GM12892 (cell line): ENCODE measurements around the gene IDI2. TPM values are rescaled to one million over a fixed set of nuclear protein-coding genes. Genes with fewer than 3 reads are reported as not detected.
"Not testable (repeated sequence)": the region's sequence is repeated elsewhere in the genome, so short reads cannot be mapped to it uniquely, and the experiment has no call there.

Experiments used
- DNase-seq: peaks from one replicate; pipeline ENCODE4 v3.0.0; 2011; ENCODE audit not compliant: insufficient read length
- FAIRE-seq: peaks from 2 replicates; lab custom pipeline; 2011; peaks lifted over from hg19 to GRCh38; lab: Jason Lieb, UNC
- POLR2A ChIP-seq: IDR thresholded peaks from 2 replicates; pipeline ENCODE4 v1.6.1; 2011; ENCODE audit warnings: low read depth, low read length, control low read depth
- POLR2AphosphoS5 ChIP-seq: IDR thresholded peaks from 2 replicates; pipeline ENCODE4 v1.6.1; 2011; ENCODE audit warnings: low read depth, low read length, control low read depth
- TAF1 ChIP-seq: IDR thresholded peaks from 2 replicates; pipeline ENCODE4 v1.6.1; 2011; ENCODE audit warnings: low read depth, mild to moderate bottlenecking, control low read depth, low read length, borderline replicate concordance
- polyA plus RNA-seq: library from polyadenylated mRNA; unstranded; fragments of >200 nt; gene quantifications from one replicate; pipeline ENCODE4 v1.2.1, GENCODE V29; 2012; ENCODE audit warnings: missing spikeins, inconsistent platforms; ENCODE audit not compliant: missing spikeins

The IDI2 gene
- polyA plus RNA-seq: not detected

DNA sequence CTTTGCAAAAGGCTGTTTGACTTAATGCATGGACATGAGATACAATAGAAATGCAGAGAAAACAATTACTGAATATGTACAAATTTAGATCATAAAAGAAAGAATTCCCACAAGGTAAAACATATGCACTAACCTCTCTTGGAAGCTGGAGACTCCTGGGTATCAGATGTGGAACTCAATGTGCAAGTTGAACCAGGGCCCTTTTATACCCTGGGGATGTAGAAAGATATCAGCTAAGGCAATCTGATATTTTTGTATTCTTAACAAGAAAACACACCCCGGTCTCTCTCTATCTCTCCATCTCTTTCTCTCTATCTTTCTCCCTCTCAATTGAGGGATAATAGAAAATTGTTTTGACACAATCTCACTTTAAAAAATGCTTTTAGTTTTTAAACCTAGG is at the start of gene IDI2:
IDI2 (minus strand) TSS at position 177 of the 400 bp plus-strand sequence. CDS start 1,136 bp downstream, outside the sequence.
- TF ChIP-seq POLR2AphosphoS5 (no peak), TAF1 (no peak), POLR2A (no peak)
- DNase-seq: no peak
- no peak for FAIRE-seq

DNA sequence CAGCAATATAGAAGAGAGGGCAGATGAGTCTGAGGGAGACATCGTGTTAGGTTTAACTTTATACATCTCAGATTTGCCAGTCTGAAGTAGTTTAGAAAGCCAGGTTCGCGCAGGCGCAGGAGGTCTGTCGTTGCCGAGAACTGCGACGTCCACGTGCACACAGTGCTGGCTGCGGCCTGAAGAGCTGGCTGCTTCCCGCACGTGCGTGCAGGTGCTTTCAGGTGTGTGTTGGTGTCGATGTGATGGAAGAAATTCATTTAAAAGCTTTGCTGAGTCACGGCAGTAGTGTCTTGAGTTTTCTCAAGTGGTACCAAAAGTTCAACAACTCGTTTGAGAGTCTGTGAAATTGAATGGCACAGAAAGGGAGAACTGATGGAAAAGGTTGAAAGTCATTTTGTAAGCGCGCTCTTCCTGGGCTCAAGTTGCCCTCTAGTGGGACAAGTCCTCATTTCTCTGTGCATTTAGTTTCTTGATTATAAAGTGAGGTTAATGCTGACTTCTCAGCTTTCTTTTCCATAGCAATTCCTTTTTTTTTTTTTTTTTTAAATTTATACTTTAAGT is 49.2 kb upstream of the IDI2 start:
- TF ChIP-seq TAF1 (no peak), POLR2A (no peak), POLR2AphosphoS5 (no peak)
- no peak for FAIRE-seq
- DNase-seq: no peak

DNA sequence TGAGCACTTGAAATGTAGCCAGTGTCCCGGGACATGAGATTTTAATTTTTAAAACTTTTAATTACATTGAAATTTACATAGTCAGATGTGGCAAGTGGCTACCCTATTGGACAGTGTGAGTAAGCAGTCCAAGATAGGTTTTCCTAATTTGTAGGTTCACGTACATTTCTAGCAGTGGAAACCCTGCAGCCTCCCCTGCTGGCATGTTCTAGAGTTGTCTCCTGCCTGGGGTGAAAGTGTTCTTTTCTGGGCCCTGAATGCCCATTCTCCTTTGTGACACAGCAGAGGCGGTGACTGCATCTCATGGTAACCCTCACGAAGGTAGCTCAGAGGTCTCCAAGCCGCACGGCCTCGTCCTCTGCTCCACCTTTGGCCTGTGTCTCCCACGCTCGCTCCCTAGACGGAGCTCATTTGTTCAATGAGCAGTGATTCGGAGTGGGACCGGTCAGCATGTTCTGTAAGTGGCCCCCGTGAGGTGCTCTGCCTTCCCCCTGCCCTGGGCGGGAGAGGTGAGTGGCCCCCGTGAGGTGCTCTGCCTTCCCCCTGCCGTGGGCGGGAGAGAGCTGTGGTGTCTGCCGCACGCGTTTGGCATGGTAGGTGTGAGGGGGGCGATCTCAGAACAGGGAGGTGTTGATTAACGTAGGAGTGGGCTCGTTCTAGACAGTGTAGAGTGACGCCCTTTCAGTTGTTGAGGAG is 48.5 kb upstream of the IDI2 start:
- DNase-seq: no peak
- no peak for FAIRE-seq
- TF ChIP-seq TAF1 (no peak), POLR2A (no peak), POLR2AphosphoS5 (no peak)

DNA sequence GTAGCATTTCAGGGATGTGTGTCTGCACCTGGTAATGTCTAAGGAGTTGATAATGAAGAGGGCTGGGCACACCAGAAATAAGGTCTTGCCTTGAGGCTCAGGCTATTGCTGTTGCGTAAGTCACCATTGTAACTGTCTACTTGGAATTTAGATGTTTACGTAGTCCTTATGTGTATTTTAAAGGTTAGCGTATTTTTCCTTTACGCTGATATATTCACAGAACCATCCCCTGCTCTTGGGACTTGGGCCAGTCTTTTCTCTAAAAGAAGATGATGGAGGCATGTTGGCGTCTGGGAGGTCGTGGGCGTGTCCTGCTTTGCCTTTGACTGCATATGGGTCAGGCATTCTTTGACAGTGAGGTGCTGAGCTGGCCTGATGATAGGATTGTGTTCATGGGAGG is 45.3 kb upstream of the IDI2 start:
- DNase-seq (no peak), FAIRE-seq (no peak)
- TF ChIP-seq POLR2AphosphoS5: no peak
- TF ChIP-seq POLR2A: no peak
- TF ChIP-seq TAF1: no peak

- TF ChIP-seq POLR2AphosphoS5 (no peak), POLR2A (no peak), TAF1 (no peak)
- DNase-seq: no peak
- FAIRE-seq: no peak
Observed at GRCh38 chr10:1068380-1069361, 43.0 kb upstream of the IDI2 start.

DNA sequence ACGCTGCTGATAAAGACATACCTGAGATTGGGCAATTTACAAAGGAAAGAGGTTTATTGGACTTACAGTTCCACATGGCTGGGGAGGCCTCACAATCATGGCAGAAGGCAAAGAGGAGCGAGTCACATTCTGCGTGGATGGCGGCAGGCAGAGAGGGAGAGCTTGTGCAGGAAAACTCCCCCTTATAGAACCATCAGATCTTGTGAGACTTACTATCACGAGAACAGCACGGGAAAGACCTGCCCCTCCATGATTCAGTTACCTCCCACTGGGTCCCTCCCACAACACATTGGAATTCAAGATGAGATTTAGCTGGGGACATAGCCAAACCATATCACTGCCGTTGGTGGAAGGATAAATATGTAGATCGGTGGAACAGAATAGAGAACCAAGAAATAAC is 41.1 kb upstream of the IDI2 start:
- FAIRE-seq, DNase-seq: not testable (repeated sequence)

- no peak for TF ChIP-seq TAF1
- TF ChIP-seq POLR2AphosphoS5: no peak
- no peak for TF ChIP-seq POLR2A
- FAIRE-seq (no peak), DNase-seq (no peak)
Observed at GRCh38 chr10:1064964-1065247, 39.2 kb upstream of the IDI2 start.

- TF ChIP-seq POLR2AphosphoS5 (no peak), POLR2A (no peak), TAF1 (no peak)
- FAIRE-seq: no peak
- DNase-seq: no peak
Observed at GRCh38 chr10:1063232-1063865, 37.7 kb upstream of the IDI2 start.

- no peak for FAIRE-seq
- DNase-seq: no peak
- no peak for TF ChIP-seq POLR2A
- no peak for TF ChIP-seq TAF1
- no peak for TF ChIP-seq POLR2AphosphoS5
Observed at GRCh38 chr10:1061930-1062774, 36.5 kb upstream of the IDI2 start.

DNA sequence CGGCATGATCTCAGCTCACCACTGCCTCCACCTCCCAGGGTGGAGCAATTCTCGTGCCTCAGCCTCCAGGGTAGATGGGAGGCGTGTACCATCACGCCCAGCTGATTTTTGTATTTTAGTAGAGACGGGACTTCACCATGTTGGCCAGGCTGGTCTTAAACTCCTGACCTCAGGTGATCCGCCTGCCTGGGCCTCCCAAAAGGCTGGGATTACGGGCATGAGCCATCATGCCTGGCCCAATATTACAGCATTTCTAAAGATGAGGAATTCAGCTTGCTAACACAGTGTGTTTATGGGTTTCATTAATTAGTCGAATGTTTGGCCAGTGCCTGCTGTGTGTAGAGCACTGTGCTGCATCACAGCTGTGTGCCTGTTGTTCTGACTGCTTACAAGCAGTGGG is 34.2 kb upstream of the IDI2 start:
- no peak for TF ChIP-seq POLR2A
- no peak for TF ChIP-seq POLR2AphosphoS5
- TF ChIP-seq TAF1: no peak
- FAIRE-seq (no peak), DNase-seq (no peak)

GRCh38 chr10:1058017-1058416 is 32.4 kb upstream of the IDI2 start:
- DNase-seq: no peak
- FAIRE-seq: no peak
- no peak for TF ChIP-seq TAF1
- TF ChIP-seq POLR2A: no peak
- TF ChIP-seq POLR2AphosphoS5: no peak
